SK-N-SH (cell line): ENCODE measurements around the gene HNRNPL.
"Not testable (repeated sequence)": the region's sequence is repeated elsewhere in the genome, so short reads cannot be mapped to it uniquely, and the experiment has no call there.

ENCODE experiments used
- CTCF ChIP-seq: fragments of 200-600 bp; sonication (generic); IDR thresholded peaks from 2 replicates; pipeline ENCODE4 v1.6.1; 2017; ENCODE audit warnings: antibody characterized with exemption, mild to moderate bottlenecking, moderate library complexity
- EP300 ChIP-seq, 2 experiments: IDR thresholded peaks; 2 replicates each; pipeline versions ENCODE4 v1.4.0 to v1.6.1; 2012; ENCODE audit warnings: borderline replicate concordance in 1 of 2, low read depth in 1 of 2, low read length in 1 of 2
- MAX ChIP-seq: IDR thresholded peaks from 2 replicates; pipeline ENCODE4 v1.4.0; 2012; ENCODE audit warnings: low read depth
- MXI1 ChIP-seq: IDR thresholded peaks from 2 replicates; pipeline ENCODE4 v1.6.1; 2012; ENCODE audit warnings: mild to moderate bottlenecking, low read depth, low read length, improper control_type of control experiment
- NRF1 ChIP-seq: IDR thresholded peaks from 2 replicates; pipeline ENCODE4 v1.6.1; 2012; ENCODE audit warnings: low read depth, mild to moderate bottlenecking, low read length
- POLR2AphosphoS5 ChIP-seq: IDR thresholded peaks from 2 replicates; pipeline ENCODE4 v1.6.1; 2012; ENCODE audit warnings: low read depth, low read length
- RAD21 ChIP-seq: IDR thresholded peaks from 2 replicates; pipeline ENCODE4 v1.6.1; 2012; ENCODE audit warnings: mild to moderate bottlenecking, low read length
- SMC3 ChIP-seq: IDR thresholded peaks from 2 replicates; pipeline ENCODE4 v1.6.1; 2012; ENCODE audit warnings: low read depth, low read length, improper control_type of control experiment
- USF1 ChIP-seq: IDR thresholded peaks from 2 replicates; pipeline ENCODE4 v1.4.0; 2012; ENCODE audit warnings: low read depth, borderline replicate concordance
- USF2 ChIP-seq: fragments of 150-350 bp; IDR thresholded peaks from 2 replicates; pipeline ENCODE4 v1.6.1; 2017; ENCODE audit warnings: antibody characterized with exemption, low read length, low read depth, borderline replicate concordance

DNA sequence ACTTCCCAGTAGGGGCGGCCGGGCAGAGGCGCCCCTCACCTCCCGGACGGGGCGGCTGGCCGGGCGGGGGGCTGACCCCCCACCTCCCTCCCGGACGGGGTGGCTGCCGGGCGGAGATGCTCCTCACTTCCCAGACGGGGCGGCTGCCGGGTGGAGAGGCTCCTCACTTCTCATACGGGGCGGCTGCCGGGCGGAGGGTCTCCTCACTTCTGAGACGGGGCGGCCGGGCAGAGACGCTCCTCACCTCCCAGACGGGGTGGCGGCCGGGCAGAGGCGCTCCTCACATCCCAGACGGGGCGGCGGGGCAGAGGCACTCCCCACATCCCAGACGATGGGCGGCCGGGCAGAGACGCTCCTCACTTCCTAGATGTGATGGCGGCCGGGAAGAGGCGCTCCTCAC is 6.0 kb upstream of the HNRNPL start:
- TF ChIP-seq EP300 (IDR thresholded peaks at IDR 0.05; ENCODE audit: borderline replicate concordance in 1 of 2, low read depth in 1 of 2, low read length in 1 of 2); CTCF; POLR2AphosphoS5; MAX; NRF1; USF1; SMC3; RAD21; USF2; MXI1: not testable (repeated sequence)
